Measurements from ENCODE around the gene COPB1. TPM values are rescaled to one million over a fixed set of nuclear protein-coding genes. Genes with fewer than 3 reads are reported as not detected.

The COPB1 gene
- total RNA-seq, 2 experiments from 2014 or later: 115 to 118 TPM

- ChIA-PET CTCF (no interaction called here), POLR2A (interaction anchor here (0.7 kb wide), 1 partner anchor 189 kb away, joined by 4 read pairs; no protein-coding TSS in a partner anchor)
Observed at GRCh38 chr11:14449302-14449714, 50.3 kb downstream of the COPB1 start.

DNA sequence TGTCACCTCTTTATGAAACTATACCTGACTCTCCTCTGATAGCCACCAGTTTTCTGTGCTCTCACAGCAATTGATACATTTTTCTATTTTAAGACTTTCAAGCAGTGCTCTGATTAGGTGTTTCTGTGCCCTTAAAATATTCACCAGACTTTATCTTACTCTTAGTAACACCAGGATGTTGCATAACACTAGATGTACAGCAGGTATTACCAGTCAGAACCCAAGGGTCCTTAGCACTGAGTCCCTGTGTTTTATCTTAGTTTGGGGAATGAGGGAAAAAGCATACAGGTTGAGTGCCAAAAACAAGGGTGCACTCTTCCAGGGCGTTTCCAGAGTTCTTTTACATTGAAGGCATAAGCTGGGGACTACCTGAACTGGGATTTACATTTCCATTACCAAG is 51.4 kb downstream of the COPB1 start:
- POLR2A ChIA-PET: no interaction called here
- CTCF ChIA-PET: interaction anchor here (1.1 kb wide), 1 partner anchor 14 kb away, joined by 3 read pairs; no protein-coding TSS in a partner anchor

GRCh38 chr11:14446701-14447169 is 52.9 kb downstream of the COPB1 start:
- POLR2A ChIA-PET: no interaction called here
- CTCF ChIA-PET: interaction anchor here (1.0 kb wide), 2 partner anchors 24 to 96 kb away, joined by 3 read pairs; no protein-coding TSS in a partner anchor

DNA sequence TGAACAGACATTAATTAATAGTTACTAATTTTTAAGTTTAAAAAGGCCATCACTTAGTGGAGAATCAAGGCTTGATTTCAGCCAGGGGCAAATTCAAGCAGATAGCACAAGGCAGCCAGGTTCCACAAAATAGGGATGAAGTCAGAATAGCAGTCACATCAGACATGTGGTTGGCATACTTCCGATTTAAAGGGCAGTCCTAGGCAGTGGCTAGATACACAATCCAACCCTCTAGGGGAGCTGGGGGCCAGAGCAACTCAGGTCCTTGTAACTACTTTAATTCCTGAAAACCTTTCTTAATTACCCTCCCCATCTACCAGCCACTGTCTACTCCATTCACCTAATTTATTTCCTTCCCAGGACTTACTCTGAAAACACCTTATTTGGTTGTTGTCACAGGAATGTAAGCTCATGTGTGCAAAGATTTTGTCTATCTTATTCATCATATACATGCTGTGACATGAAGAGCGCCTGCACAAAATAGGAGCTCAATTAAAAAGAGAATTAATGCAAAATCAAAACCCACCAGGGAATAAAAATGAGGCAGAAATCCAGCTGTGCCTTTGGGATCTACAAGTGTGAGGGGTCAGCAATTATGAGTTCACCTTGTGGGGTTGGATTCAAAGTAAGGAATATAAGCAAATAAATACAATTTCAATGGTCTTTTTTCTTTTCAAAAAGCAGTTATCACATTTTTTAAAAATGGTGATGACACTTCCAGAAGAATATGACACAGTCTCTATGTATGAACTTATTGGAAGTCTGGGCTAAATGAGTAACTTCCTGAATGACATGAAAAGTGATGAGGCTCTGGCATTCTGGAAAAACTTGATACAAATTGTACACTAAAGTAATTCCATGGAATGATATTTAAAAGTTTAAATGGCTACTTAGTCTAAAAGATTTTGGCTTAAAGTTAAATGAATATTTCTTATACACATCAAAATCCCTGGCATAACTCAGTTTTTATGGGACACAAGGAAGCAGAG is 53.8 kb downstream of the COPB1 start:
- CTCF ChIA-PET: interaction anchor here (0.6 kb wide), 1 partner anchor 19 kb away, joined by 4 read pairs; no protein-coding TSS in a partner anchor
- POLR2A ChIA-PET: no interaction called here

- CTCF ChIA-PET: no interaction called here
- POLR2A ChIA-PET: interaction anchor here (0.7 kb wide), 1 partner anchor 136 kb away, joined by 4 read pairs; no protein-coding TSS in a partner anchor
Observed at GRCh38 chr11:14444441-14445189, 55.0 kb downstream of the COPB1 start.

GRCh38 chr11:14443638-14444037 is 56.0 kb downstream of the COPB1 start:
- POLR2A ChIA-PET: no interaction called here

DNA sequence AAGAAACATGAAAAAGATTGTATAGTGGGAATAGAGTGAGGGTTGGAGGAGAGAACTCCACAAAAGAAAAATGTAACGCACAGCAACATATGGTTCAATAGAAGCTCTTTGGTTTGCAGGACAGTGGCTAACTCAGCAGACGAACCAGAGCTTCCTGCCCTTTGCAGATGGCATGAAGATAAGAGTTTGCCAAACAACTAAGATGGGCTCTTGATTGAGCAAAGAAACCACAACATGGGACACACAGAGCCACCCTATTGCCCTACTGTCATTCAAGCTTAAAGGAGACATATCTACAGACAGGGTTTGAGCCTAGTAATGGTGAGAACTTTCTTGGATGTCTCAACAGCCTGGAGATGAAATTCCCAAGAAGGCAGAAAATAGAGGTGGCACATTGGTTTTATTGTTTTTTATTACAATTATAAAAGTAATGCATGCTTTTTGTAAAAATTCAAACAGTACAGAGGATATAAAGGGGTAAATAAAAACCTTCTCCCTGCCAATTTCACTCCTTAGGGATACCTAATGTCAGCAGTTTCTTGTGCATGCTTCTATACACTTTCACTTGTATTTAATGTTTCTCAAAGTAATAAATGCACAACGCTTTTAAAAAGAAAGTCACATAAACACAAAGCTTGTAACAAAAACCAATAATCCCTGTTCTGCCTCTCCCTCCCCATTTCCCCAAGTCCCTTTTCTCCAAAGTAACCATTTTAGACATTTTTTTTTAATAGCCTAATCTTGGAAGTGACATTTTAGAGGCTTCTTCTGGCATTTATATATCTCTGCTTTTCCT is 63.7 kb downstream of the COPB1 start:
- ChIA-PET CTCF (interaction anchor here (1.9 kb wide), 1 partner anchor 17 kb away, joined by 6 read pairs; no protein-coding TSS in a partner anchor), POLR2A (no interaction called here)

More at GRCh38 chr11:14443638-14444037, 56.0 kb downstream of the COPB1 start:
- CTCF ChIA-PET: no interaction called here

GRCh38 chr11:14425621-14426020 is 74.0 kb downstream of the COPB1 start:
- ChIA-PET CTCF (no interaction called here), POLR2A (no interaction called here)

DNA sequence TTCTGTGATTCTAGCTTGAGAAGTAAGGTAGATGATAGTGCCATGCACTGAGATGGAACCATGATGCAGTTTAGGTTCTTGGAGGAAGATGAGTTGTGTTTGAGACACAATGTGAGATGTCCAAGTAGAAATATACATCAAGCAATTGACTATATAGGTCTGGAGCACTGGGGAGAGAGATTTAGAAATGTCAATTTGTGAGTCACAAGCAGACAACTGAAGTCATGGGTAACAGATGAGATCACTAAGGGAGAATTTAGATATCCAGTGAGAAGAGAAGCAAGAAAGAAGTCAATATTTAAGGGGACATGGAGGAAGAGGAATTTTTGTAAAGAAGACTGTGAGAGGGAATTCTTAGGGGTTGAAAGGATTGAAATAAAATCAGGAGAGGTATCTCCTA is 75.5 kb downstream of the COPB1 start:
- ChIA-PET POLR2A (no interaction called here), CTCF (no interaction called here)

GRCh38 chr11:14423633-14424032 is 76.0 kb downstream of the COPB1 start:
- ChIA-PET POLR2A (no interaction called here), CTCF (no interaction called here)

- CTCF ChIA-PET: no interaction called here
Observed at GRCh38 chr11:14422814-14423182, 76.8 kb downstream of the COPB1 start.

GRCh38 chr11:14422052-14422813 is 77.4 kb downstream of the COPB1 start:
- CTCF ChIA-PET: no interaction called here
- POLR2A ChIA-PET: no interaction called here

More at GRCh38 chr11:14422814-14423182, 76.8 kb downstream of the COPB1 start:
- POLR2A ChIA-PET: no interaction called here

DNA sequence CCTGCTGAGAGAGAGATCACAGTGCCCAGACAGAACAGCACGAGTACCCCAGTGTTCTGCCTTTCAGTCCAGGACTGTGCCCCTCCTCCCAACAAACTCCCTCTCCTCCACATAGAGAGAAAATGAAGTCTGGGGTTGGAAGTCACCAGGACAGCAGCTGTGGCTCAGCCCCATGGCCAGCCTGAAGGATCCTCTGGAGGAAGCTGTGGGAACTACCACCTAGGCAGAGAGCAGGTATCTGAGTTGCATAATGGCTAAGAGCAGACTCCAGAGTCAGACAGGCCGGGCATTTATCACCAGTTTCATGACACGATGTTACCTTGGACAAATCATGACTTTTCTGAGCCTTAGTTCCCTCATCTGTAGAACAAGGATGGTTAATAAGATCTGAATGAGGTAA is 79.4 kb downstream of the COPB1 start:
- CTCF ChIA-PET: no interaction called here
- POLR2A ChIA-PET: no interaction called here

GRCh38 chr11:14418801-14419417 is 80.7 kb downstream of the COPB1 start:
- CTCF ChIA-PET: interaction anchor here (0.7 to 3.2 kb wide), 8 partner anchors 17 to 157 kb away, joined by 3 to 14 read pairs (median 4); no protein-coding TSS in a partner anchor
- POLR2A ChIA-PET: no interaction called here

GRCh38 chr11:14417617-14418374 is 81.8 kb downstream of the COPB1 start:
- ChIA-PET POLR2A (no interaction called here), CTCF (interaction anchor here (0.6 to 3.2 kb wide), 6 partner anchors 13 to 156 kb away, joined by 3 to 14 read pairs (median 5); no protein-coding TSS in a partner anchor)

DNA sequence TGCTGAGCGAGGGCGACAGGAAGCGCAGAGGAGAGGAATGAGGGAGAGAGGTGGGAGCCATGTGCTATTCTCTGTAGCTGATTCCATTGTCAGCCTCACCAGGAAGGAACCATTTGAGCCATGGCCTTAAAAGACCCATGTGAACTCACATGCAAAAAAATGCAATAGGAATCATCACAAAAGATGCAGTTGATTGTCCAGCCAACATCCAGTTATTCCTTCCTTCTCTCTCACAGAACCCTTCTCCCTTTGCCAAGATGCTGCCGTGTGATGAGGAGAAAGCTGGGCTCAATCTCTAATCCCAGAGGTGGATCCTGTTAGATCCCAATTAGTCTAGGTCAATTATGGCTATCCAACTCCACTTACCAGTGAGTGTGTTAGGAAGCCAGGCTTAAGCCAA is 82.4 kb downstream of the COPB1 start:
- POLR2A ChIA-PET: no interaction called here

More for the DNA sequence above, 82.4 kb downstream of the COPB1 start:
- CTCF ChIA-PET: interaction anchor here (0.6 to 3.2 kb wide), 2 partner anchors 12 to 116 kb away, joined by 3 to 14 read pairs; no protein-coding TSS in a partner anchor
